Calu3 (cell line): ENCODE results near the gene FBXW11. TPM values are rescaled to one million over a fixed set of nuclear protein-coding genes. Genes with fewer than 3 reads are reported as not detected.

Experiments used
- BruUV-seq: library from RNA; stranded (reverse); fragments of 400-500 nt; replicated peaks from 2 replicates; lab custom pipeline; 2021; lab: Mats Ljungman, UMichigan
- CTCF ChIA-PET: fragments of 300-600 bp; sonication (Branson Sonifier 250); formaldehyde crosslinking; loops from one replicate; lab custom pipeline; 2022; ENCODE audit warnings: antibody characterized with exemption; lab: Charles Lee
- DNase-seq: peaks from one replicate; pipeline ENCODE4 v3.0.0; 2022
- H3K27ac Mint-ChIP-seq: one replicate; pipeline ENCODE4 v1.8.0; 2022; ENCODE audit warnings: mixed read lengths; ENCODE audit not compliant: unreplicated experiment
- H3K27me3 Mint-ChIP-seq: one replicate; pipeline ENCODE4 v1.8.0; 2022; ENCODE audit warnings: mixed read lengths; ENCODE audit not compliant: unreplicated experiment
- H3K36me3 Mint-ChIP-seq: one replicate; pipeline ENCODE4 v1.8.0; 2022; ENCODE audit warnings: mild to moderate bottlenecking, moderate library complexity, mixed read lengths; ENCODE audit not compliant: insufficient read depth, unreplicated experiment
- H3K4me1 Mint-ChIP-seq: one replicate; pipeline ENCODE4 v1.8.0; 2022; ENCODE audit warnings: mild to moderate bottlenecking, low read depth, mixed read lengths; ENCODE audit not compliant: unreplicated experiment
- H3K4me3 Mint-ChIP-seq: one replicate; pipeline ENCODE4 v1.8.0; 2022; ENCODE audit warnings: mild to moderate bottlenecking, low read depth, moderate library complexity, mixed read lengths; ENCODE audit not compliant: unreplicated experiment
- H3K9me3 Mint-ChIP-seq: one replicate; pipeline ENCODE4 v1.8.0; 2022; ENCODE audit warnings: low read depth, mixed read lengths; ENCODE audit not compliant: unreplicated experiment
- intact Hi-C: fragments of 100-400 bp; cut with micrococcal nuclease; formaldehyde crosslinking; loops from one replicate; pipeline ENCODE4 v1.10.0; 2022; ENCODE audit not compliant: unreplicated experiment
- total RNA-seq: library from RNA; stranded (reverse); gene quantifications from 2 replicates; pipeline ENCODE4 v1.2.3, GENCODE V29; 2022
- TF ChIP-seq, protein P1 (sequence below): fragments of 200-600 bp; IDR thresholded peaks from one replicate; pipeline ENCODE4 v1.8.0; 2022; ENCODE audit warnings: antibody characterized with exemption; ENCODE audit not compliant: unreplicated experiment

Gene FBXW11
- total RNA-seq, 1 experiment from 2014 or later, result 63.3 TPM

- intact Hi-C loops, result loop anchor here (2.0 to 10.0 kb wide), 3 partner anchors 49 to 609 kb away; no protein-coding TSS in a partner anchor
- Mint-ChIP-seq H3K4me3 (peak overlapping the region; percentile 59), H3K27me3 (no peaks in the 10 kb centered on the region), H3K27ac (peak overlapping the region; percentile 18), H3K4me1 (peaks cover 77% of the 10 kb centered on the region), H3K9me3 (no peaks in the 10 kb centered on the region), H3K36me3 (peaks cover 41% of the 10 kb centered on the region)
- TF ChIP-seq, protein P1, sequence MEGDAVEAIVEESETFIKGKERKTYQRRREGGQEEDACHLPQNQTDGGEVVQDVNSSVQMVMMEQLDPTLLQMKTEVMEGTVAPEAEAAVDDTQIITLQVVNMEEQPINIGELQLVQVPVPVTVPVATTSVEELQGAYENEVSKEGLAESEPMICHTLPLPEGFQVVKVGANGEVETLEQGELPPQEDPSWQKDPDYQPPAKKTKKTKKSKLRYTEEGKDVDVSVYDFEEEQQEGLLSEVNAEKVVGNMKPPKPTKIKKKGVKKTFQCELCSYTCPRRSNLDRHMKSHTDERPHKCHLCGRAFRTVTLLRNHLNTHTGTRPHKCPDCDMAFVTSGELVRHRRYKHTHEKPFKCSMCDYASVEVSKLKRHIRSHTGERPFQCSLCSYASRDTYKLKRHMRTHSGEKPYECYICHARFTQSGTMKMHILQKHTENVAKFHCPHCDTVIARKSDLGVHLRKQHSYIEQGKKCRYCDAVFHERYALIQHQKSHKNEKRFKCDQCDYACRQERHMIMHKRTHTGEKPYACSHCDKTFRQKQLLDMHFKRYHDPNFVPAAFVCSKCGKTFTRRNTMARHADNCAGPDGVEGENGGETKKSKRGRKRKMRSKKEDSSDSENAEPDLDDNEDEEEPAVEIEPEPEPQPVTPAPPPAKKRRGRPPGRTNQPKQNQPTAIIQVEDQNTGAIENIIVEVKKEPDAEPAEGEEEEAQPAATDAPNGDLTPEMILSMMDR, result no peak
- CTCF ChIA-PET, result interaction anchor here (0.5 kb wide), 1 partner anchor 764 kb away, joined by 3 read pairs; no protein-coding TSS in a partner anchor
- no TSS peak for BruUV-seq
- no peak for DNase-seq
These were observed 2.7 kb downstream of the FBXW11 start for GRCh38 chr5:172003746-172004145.

GRCh38 chr5:172002840-172003512, 3.5 kb downstream of the FBXW11 start:
- TF ChIP-seq, protein P1, result no peak
- no peak for DNase-seq
- no TSS peak for BruUV-seq
- Mint-ChIP-seq H3K27ac (peak overlapping the region; percentile 18), H3K27me3 (no peaks in the 10 kb centered on the region), H3K36me3 (peaks cover 41% of the 10 kb centered on the region), H3K9me3 (no peaks in the 10 kb centered on the region), H3K4me3 (peak overlapping the region; percentile 59), H3K4me1 (peaks cover 70% of the 10 kb centered on the region)
- intact Hi-C loops, result loop anchor here (2.0 to 10.0 kb wide), 3 partner anchors 48 to 608 kb away; no protein-coding TSS in a partner anchor
- CTCF ChIA-PET, result interaction anchor here (0.5 kb wide), 1 partner anchor 764 kb away, joined by 3 read pairs; no protein-coding TSS in a partner anchor

- Mint-ChIP-seq H3K4me3 (peak overlapping the region; percentile 59), H3K27me3 (no peaks in the 10 kb centered on the region), H3K27ac (peak overlapping the region; percentile 18), H3K4me1 (peaks cover 70% of the 10 kb centered on the region), H3K9me3 (no peaks in the 10 kb centered on the region), H3K36me3 (peaks cover 38% of the 10 kb centered on the region)
- intact Hi-C loops, result loop anchor here (2.0 to 10.0 kb wide), 3 partner anchors 48 to 608 kb away; no protein-coding TSS in a partner anchor
- CTCF ChIA-PET, result no interaction called here
- TF ChIP-seq, protein P1, result peak; percentile 22
- DNase-seq, result peak; percentile 34
- BruUV-seq, result no TSS peak
These were observed 4.1 kb downstream of the FBXW11 start for GRCh38 chr5:172002310-172002709.

GRCh38 chr5:171999877-172000276, 6.6 kb downstream of the FBXW11 start:
- CTCF ChIA-PET, result interaction anchor here (0.6 kb wide), 2 partner anchors 462 to 623 kb away, joined by 3 to 5 read pairs; no protein-coding TSS in a partner anchor
- no peak overlapping the region for H3K4me3 Mint-ChIP-seq
- H3K9me3 Mint-ChIP-seq, result no peaks in the 10 kb centered on the region
- intact Hi-C loops, result loop anchor here (10.0 kb wide), 1 partner anchor 605 kb away; no protein-coding TSS in a partner anchor
- TF ChIP-seq, protein P1, result no peak
- no peak overlapping the region for H3K27ac Mint-ChIP-seq
- peaks cover 60% of the 10 kb centered on the region for H3K4me1 Mint-ChIP-seq
- peaks cover 29% of the 10 kb centered on the region for H3K36me3 Mint-ChIP-seq
- DNase-seq, result no peak
- BruUV-seq, result no TSS peak
- no peaks in the 10 kb centered on the region for H3K27me3 Mint-ChIP-seq
